HG02885 (cell line): ENCODE data around the gene WT1.
"Not testable (repeated sequence)": the region's sequence is repeated elsewhere in the genome, so short reads cannot be mapped to it uniquely, and the experiment has no call there.

ENCODE experiments used
- ATAC-seq: cut with Tn5 transposase; IDR thresholded peaks from one replicate; pipeline ENCODE4 v1.9.1; 2021; ENCODE audit warnings: mild to moderate bottlenecking; ENCODE audit not compliant: unreplicated experiment, poor library complexity

Gene WT1

DNA sequence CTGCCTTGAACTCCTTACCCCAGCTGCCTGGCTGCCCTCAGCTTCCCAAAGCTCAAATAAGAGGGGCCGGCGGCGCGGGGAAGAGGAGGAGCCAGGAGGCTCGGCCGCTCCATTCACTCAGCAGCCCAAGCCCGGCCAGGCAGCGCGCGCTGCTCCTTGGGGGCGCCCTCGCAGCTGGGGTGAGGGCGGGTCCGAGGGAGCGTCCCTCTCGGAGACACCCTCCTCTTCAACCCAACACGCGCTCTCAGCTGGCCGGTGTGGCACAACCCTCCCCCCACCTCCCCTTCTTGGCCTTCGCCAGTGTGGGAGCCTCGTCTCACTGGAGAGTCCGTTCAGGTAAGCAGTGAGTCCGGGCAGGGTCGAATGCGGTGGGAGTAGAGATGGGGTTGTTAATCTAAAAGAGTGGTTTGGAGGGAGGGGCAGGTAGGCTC is at the start of gene WT1:
Gene WT1, minus strand, starts transcription at position 29 of the 431 bp plus-strand sequence.
- no peak for ATAC-seq

DNA sequence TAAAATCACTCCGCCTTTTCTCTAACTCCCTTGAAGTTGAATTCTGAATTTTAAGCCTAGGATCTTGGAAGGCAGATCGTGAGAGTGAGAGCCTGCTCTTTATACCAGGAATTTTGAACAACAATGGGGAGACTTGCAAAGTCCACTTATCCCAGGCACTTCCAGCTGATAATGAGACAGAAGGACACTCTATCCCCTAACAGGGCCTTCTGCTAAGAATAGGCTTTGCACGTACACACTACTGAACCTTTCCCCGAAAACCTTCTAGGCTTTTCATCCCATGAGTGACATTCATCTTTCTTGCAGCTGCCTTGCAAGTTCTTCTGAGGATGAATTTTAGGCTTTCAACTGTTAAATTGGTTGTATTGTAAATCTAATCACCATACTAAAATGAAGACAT is 44.0 kb upstream of the WT1 start:
- no peak for ATAC-seq

DNA sequence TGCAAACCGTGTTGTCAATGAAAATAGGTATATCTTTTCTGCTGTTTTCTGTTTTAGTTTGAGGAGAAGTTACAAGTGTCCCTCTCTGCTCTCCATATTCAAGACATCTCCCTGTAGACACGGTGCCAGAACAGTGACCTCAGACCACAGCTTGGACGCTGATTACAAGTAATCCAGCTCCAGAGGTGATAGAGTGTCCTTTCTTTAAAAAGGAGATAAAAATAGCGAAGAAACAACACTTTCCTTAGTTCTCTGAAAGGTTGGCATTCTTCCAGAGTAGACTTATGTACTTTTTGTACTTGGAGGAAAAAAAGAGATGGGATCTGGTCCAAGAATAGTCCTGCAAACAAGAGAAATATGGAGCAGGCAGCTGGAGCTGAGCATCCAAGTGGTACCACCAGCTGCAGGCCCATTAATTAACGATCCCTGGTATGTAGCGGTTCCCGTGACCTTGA is 43.0 kb upstream of the WT1 start:
- ATAC-seq, result no peak

DNA sequence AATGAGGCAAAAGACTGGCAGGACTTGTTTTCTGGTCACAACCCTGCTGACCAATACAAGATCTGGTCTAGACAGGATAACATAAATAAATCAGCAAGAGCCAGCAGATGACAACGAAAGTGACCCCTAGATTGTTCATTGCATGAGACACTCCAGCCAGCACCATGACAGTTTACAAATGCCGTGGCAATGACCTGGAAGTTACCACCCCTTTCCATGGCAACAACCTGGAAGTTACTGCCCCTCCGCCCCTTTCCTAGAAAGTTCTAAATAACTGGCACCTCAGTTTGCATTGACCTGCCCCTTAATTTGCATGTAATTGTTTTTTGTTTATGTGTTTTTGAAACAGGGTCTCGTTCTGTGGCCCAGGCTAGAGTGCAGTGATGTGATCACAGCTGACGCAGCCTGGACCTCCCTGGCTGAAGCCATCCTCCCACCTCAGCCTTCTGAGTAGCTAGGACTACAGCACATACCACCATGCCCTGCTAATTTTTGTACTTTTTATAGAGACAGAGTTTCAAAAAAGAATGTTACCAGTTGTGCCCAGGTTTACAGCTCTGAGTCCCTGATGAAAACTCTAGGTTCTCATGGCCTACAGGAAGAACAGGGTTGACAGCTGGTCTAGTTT is 38.1 kb upstream of the WT1 start:
- ATAC-seq, result no peak

DNA sequence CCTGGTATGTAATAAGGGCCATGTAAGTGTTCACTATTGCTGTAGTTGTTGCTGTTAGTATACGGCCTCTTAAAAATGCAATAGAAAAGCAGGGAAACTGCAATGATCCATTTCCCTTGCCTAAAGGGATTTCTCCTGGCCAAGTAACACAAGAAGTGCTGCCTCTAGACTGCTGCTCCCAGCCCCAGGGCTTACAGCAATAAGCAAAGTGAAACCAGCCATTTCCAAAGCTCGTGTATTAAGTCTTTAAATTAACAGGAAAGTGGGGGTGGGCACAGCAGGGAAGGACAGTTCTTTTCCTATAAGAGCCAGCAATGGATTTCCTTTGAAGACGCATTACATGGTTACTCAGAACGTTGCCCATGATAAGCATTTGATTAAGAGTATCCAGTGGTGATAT is 36.9 kb upstream of the WT1 start:
- no peak for ATAC-seq

DNA sequence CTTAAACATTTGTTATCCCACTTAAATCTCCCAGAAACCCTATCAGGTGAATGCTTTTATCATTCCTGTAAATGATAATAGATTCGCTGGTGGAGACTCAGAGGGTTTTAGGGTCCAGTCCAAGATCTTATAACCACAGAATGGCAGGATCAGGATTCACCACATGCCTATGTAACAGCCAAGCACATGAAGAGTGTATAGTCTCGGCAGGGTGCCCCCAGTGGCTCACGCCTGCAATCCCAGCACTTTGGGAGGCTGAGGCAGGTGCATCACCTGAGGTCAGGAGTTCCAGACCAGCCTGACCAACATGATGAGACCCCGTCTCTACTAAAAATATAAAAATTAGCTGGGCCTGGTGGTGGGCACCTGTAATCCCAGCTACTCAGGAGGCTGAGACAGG is 36.2 kb upstream of the WT1 start:
- not testable (repeated sequence) for ATAC-seq

DNA sequence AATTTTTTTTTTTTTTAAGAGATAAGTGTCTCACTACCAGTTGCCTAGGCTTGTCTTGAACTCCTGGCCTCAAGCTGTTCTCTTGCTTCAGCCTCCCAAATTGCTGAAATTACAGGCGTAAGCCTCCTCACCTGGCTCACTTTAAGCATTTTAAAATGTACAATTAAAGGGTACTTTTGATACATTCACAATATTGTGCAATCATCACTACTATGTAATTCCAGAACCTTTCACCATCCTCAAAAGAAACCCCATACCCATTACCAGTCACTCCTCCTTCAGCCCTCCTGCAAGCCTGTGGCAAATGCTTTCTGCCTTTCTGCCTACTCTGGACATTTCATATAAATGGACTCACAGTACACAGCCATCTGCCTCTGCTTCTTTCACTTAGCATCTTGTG is 34.5 kb upstream of the WT1 start:
- ATAC-seq, result no peak

DNA sequence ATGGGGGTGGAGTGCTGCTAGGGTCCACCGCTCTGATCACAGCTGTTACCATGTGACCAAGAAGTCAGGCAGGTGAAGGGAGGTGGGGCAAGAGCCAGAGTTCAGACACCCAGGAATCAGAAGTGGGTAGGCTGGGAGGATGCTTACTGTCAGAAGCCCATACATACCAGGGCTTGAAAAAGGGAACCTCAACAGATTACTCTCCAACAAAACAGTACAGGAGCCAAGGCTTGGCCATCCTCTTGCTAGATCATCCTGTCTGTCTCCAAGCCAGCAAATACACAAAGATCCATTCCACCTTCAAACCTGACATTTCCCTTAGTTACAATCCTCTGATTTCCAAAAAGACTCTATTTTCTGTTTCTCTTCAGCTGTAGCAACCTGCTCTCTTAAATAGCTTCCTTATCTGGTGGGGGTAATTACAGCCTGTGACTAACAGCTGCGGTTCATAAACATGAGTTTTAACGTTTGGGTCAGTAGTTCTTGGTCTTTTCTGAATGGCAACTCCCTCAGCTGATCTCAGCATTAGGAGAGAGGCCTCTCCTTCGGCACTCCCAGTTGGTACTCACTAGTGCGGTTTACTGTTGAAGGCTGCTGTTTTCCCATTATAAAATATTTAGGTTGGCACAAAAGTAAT is 31.1 kb upstream of the WT1 start:
- ATAC-seq, result no peak

DNA sequence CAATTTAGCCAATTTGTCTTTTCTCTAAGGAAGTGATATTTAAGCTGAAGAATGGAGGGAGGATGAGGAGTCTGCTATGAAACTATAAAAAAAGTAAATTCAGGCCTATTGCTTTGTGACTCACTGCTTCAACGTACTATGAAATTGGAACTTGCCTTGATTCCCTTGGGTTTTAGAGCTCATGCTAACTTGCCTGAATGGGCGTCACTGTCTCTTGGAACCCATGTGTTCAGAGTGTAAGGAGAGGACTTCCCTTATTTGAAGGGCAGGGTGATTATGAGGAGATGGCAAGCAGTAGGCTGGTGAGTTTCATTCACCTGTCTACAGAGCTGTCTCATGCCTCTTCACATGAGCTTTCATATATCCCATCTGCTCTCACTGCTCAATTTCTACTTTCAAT is 28.7 kb upstream of the WT1 start:
- ATAC-seq, result no peak

DNA sequence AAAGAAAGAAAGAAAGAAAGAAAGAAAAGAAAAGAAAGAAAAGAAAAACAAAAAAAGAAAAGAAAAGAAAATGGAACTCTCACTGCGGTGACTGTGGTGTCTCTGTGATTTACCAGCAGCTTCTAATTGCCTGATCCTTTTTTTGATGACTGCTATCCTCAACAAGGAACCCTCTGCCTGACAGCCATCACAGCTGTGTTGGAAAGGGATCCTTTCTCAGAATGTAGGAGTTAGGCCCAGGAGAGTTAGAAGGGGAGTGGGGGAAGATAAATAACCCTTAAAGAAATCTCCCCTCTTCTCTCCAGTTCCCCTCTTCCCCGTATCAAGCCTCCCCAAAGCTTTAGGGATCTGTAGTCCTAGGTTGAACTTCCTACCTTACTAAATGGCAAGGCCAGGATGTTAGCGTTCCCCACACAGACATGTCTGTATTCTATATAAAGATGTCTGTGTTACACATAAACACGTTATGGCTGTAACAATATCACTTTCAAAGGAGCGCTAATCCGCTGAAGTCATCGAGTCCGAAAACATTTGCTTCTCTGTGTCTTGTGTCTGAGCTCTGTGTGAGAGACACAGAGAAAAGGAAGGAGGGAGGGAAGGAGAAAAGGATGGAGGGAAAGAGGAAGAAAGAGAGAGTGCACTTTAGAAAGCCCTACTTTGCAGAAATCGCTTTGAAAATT is 26.8 kb upstream of the WT1 start:
- no peak for ATAC-seq

DNA sequence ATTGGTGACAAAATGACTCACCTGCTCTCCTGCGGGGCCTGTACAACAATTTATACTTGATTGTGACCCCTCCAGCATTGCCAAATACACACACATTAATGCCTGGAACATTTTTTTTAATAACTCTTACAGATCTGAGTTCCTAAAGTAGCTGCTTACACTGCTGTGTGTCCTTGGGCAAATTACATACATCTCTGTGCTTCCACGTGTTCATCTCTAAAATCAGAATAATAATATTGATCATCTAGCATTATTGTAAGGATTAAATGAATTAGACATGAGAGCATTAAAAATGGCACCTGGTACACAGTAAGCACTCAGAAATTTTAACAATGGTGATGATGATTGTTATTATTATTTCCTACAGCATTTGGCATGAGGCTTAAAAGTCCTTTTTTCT is 21.5 kb upstream of the WT1 start:
- no peak for ATAC-seq

DNA sequence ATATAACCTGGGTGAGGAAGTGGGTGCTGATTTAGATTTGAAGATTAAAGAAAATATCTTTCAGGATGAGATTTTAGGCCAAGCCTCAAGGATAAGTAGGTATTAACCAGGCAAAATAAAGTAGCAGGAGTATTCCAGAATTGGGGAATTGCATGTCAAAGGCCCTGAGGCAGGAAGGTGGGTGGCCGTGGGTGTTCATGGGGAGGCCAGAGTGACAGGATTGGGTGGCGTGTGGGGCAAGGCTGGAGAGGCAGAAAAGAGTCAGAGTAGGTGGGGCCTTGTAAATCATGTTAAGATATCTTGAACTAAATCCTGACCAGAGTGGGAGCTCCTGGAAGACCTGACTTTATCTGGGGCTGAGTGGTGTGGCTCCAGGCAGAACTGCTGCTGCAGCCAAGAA is 19.7 kb upstream of the WT1 start:
- no peak for ATAC-seq

DNA sequence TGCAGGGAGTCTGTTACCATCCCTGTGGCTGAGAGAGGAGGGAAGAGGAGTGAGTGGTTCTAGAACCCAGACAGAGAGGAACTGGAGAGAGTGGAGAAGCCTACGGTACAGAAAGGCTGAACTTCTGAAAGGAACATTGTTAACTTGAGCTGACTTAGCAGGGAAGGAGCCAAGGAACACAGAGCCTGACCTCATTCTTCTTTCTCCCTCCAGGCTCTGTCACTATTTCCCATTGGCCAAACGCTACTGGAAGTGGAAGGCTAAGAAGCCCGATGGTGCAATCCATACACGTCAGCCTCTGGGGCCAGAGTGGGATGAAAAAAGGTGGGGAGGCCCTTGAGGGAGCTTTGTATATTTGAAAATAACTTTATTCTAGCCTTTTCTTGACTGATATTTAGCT is 16.5 kb upstream of the WT1 start:
- no peak for ATAC-seq

DNA sequence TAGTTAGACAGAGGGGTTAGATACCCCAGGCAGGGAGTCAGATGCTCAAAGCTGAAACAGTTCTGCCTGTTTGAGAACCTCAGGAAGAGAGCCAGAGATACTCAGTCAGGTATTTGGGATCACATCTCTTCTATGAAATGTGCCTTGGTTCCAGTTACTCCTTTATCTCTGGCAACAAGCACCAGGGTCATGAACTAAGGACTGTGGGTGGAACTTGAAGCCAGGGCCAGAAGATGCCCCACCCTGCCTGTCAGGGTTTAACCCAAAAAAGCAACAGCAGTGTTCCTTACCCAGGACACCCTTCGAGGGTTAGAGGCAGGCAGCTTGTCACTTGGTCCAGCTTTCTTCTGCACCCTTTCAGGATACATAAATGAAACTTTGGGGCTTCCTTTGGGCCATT is 15.0 kb upstream of the WT1 start:
- no peak for ATAC-seq

DNA sequence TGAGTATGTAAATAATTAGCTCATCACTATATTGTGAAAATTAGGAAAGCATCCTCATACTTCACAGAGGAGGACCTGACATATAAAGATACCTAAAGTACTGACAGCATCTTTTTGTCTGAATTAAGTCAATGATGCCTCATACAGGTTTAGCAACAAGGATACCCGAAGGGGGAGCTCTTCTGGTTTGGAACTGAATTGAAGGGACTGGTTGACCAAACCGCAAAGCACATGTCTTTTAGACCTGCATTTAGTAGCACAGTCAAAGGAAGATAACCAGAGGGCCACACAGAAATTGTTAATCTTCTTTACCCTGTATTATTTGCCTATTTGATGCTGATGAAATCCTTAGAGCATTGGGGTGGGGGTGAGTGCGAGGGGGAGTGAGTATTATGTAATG is 12.9 kb upstream of the WT1 start:
- ATAC-seq, result no peak

DNA sequence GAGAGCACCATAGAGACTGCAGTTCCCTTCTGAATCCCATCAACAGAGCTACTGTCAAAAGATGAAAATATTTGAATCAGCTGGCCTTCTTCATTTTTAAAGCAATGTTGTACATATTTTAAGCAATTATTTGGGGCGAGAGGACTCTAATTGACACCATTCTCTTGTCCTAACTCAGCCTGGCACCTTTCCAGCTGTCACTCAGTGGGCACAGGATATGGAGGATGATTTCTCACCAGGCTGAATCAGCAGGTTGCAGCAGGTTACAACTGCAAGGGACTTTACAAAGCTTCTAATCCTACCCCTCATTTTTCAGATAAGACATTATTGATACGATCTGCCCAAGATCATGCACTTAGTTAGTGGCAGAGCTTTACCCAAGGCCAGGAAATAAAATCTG is 11.9 kb upstream of the WT1 start:
- ATAC-seq, result no peak

DNA sequence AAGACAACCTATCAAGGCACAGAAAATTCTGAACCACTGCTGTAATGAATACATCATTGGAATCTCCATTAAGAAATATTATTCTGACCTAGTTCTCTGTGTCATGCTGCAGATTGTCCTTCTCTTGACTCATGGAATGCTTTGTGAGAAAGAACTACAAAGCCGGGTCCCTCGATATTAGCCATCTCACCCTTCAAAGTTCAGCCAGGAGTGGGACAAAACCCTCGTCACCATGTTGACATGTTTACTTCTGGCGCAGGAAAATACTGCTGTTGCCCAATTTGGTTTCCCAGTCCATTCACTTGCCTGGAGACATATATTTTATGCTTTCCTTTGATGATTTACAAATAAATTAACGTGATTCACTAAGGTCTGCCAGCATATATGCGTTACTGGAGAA is 10.9 kb upstream of the WT1 start:
- ATAC-seq, result no peak

DNA sequence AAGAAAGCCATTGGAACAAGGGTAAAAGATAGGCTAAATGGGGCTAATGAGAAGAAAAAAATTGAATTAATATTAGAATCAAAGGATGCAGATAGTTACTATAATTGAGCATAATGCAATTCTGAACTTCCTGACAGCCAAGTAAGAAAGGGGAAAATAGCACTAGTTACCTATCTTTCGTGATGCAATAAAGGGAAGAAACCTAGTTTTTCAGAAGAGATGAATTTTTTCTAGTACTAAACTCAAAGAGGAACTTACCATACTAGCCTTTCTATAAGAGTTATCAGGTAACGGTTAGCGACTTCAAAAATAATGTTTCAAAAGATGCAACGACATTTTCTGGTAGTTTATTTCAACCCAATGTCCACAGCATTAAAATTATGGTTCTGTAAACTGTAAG is 8.8 kb upstream of the WT1 start:
- no peak for ATAC-seq

DNA sequence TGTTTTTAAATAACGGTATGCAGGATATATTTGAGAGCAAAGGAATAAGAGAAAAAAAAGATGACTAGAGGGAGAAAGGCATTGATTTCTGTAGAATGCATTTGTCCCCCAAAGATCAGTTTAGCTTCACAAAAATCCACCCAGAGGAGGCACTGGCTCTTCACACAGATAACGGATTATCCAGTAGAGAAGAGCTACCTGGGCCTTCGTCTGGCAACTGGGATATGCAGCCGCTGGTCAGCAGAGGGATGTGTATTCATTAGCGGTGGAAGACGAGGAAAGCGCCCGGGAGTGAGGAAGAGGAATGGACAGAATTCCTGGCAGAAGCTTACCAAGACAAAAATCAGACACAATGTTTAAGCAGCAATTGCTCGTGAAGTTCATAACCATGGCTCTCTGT is 5.6 kb upstream of the WT1 start:
- no peak for ATAC-seq

DNA sequence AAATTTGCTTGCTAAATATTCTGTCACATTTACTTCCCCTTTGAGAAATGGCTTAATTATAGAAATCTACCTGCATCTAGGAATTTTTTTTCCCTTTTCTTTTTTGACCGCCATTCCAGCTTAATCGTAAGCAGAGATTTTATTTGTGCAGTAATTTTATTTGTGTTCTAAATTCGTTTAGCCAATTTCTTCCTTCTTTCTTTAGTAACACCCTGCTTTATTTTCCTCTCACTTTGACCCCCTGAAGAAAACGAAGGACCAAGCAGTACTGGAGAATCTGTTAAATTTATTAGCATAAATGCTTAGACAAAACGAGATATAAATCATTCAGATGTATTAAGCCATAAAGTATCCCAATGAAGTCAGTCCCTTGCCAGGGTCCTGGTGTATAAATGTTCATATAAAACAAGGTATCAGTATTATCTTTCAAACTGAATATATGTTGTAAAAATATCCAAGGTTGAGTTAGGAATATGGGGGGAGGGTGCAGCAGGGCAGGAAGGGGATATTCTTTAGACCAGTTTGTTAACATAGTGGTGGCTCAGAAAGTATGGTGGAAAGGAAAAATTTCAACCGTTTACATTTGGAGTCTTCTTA is 5.1 kb upstream of the WT1 start:
- ATAC-seq, result no peak

DNA sequence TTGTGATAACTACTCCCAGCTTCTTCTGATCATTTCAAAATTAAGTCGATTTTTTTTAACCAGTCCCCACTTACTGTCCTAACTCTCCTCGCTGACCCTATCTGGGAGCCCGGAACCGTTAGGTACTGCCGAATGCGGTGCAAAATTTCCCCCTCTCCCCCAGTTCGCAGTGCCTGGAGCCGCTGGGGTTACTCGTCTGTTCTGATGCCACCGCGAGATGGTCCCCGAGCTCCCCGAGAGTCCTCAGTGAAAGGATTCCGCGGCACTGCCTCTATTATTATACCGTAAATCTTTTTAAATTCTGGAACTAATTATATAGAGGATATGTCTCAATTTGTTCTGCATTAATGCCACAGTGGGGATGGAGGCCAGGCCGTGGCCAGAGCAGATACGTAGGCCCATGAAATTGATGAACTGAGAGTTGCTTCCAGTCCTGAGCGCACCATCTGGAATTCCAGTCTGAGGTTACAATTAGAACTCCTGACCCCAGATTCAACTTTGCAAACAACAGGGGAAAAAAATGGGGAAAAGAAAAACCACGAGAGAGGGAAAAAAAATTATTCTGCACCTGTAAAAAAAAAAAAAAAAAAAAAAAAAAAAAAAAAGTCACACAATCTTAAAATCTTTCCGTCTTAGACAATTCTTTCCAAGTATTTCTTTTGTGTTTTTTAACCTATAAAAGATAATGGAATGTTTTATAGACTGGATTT is 4.3 kb upstream of the WT1 start:
- no peak for ATAC-seq
